ENCODE results near the gene CD44. TPM values are rescaled to one million over a fixed set of nuclear protein-coding genes. Genes with fewer than 3 reads are reported as not detected.

CD44 gene
- total RNA-seq, 1 experiment from 2014 or later = 6.1 TPM

DNA sequence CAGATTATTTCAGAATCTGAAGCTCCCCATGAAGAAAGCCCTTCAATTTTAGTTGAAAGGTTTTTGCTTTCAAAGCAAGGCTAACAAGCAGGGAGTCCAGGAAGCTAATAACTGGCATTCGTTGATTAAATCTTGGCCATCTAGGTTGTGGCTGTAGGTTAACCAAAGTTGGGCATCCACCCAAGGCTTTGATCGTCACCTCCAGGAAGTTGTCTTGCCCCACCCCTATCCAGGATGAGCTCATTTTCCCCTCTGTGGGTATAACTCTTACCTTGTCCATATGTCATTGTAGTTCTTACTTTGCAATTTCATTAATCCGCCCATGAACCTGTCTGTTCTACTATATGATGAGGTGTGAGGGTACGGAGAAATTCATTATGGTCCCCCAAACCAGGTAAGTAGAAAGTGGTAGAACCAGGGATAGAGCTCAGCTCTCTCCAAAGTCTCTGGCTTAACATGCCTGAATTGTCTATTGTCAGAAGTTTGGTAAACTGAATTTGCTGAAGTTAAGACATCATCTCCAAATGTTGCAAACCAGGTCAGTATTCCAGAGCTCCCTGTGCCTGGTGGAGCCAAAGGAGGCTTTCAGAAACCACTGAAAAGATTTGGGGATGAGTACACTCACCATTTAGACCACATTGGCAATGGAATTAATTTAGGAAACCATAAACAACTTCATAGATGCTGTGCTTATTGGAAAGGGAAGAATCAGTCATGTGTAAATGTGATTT, 97.1 kb downstream of the CD44 start:
- H3K14ac ChIP-seq (ENCODE audit: insufficient read depth, low read length) = no peak overlapping the region
- no peaks in the 10 kb centered on the region for H3K79me1 ChIP-seq (ENCODE audit: insufficient read depth, low read depth, low read length, poor library complexity, severe bottlenecking)
- no peak overlapping the region for H2BK120ac ChIP-seq (ENCODE audit: low read depth, low read length, poor library complexity, severe bottlenecking)
- H2BK20ac ChIP-seq (ENCODE audit: low read depth, low read length, poor library complexity, severe bottlenecking) = no peak overlapping the region
- peaks cover 14 to 17% of the 10 kb centered on the region in 2 experiments for H3K4me1 Mint-ChIP-seq
- peaks cover 1% of the 10 kb centered on the region; the same call in 1 of the 2 replicates for H3K4me1 ChIP-seq (ENCODE audit: insufficient read depth, low read length)
- H3K23me2 ChIP-seq (ENCODE audit: insufficient read length, low read depth, low read length, poor library complexity, severe bottlenecking) = no peaks in the 10 kb centered on the region
- no peaks in the 10 kb centered on the region; a peak in 1 of 5 replicates for H3K9me3 Mint-ChIP-seq
- H3K27ac ChIP-seq (ENCODE audit: insufficient read length, low read depth, low read length) = no peak overlapping the region
- no peak overlapping the region for H3K4me3 Mint-ChIP-seq
- no peak overlapping the region for H3K56ac ChIP-seq (ENCODE audit: insufficient read length, low read depth, low read length)
- H2BK12ac ChIP-seq (ENCODE audit: insufficient read length, low read depth, low read length) = no peak overlapping the region
- H3K4me2 ChIP-seq (ENCODE audit: insufficient read depth, insufficient read length, low read length) = no peak overlapping the region
- no peaks in the 10 kb centered on the region for H4K20me1 ChIP-seq (ENCODE audit: control insufficient read depth, insufficient read depth, insufficient read length)
- no peak for TF ChIP-seq CTCF (conservative IDR thresholded peaks at IDR 0.05)
- H3K79me2 ChIP-seq (ENCODE audit: insufficient read depth, low read length) = no peaks in the 10 kb centered on the region
- H3K23ac ChIP-seq (ENCODE audit: insufficient read length, low read depth, low read length) = no peak overlapping the region
- no peak overlapping the region for H2BK5ac ChIP-seq (ENCODE audit: insufficient read length, low read length)
- no peak overlapping the region for H3K9ac ChIP-seq (ENCODE audit: extremely low read depth, insufficient read length, low read length)
- H4K91ac ChIP-seq (ENCODE audit: insufficient read length, low read depth, low read length) = no peak overlapping the region
- 0 out of 7 replicates have a peak, but pooled peaks cover 0 to 4% (median 0%) of the 10 kb centered on the region in 3 experiments for H3K36me3 Mint-ChIP-seq (ENCODE audit: insufficient read depth in 1 of 3, low read depth in 3 of 3)
- no peaks in the 10 kb centered on the region for H3K9me3 ChIP-seq (ENCODE audit: control insufficient read depth, low read depth, low read length)
- H3T11ph ChIP-seq (ENCODE audit: low read length) = no peak overlapping the region
- no peak overlapping the region for H2AK5ac ChIP-seq (ENCODE audit: insufficient read length, low read length)
- no peak for DNase-seq
- no peak overlapping the region for H3K4ac ChIP-seq (ENCODE audit: low read depth, low read length)
- no peaks in the 10 kb centered on the region; the same call in none of the 2 replicates for H3K27me3 Mint-ChIP-seq (ENCODE audit: low read depth)
- no CpG with 5 or more reads among the region's 4 CpGs for WGBS (ENCODE audit: extremely low coverage, insufficient read length, low lambda C conversion rate)
- H4K8ac ChIP-seq (replicated peaks; ENCODE audit: insufficient read length, low read depth, low read length) = no peak overlapping the region
- H3K27me3 ChIP-seq (ENCODE audit: insufficient read depth, low read length) = no peaks in the 10 kb centered on the region
- H3K27ac Mint-ChIP-seq = no peak overlapping the region
- H2BK15ac ChIP-seq (ENCODE audit: low read depth, low read length) = no peak overlapping the region
- no peak overlapping the region for H4K5ac ChIP-seq (ENCODE audit: insufficient read length, low read depth, low read length)
- H3K18ac ChIP-seq (ENCODE audit: insufficient read length, low read depth, low read length) = no peak overlapping the region
- H2AFZ ChIP-seq (ENCODE audit: low read length) = no peak overlapping the region
